ENCODE measurements around the gene PARG.
"Not testable (repeated sequence)": the region's sequence is repeated elsewhere in the genome, so short reads cannot be mapped to it uniquely, and the experiment has no call there.

GRCh38 chr10:49970331-49970857, 28.6 kb upstream of the PARG start:
- TF ChIP-seq CTCF (optimal IDR thresholded peaks at IDR 0.05 in 1 of 3, IDR thresholded peaks at IDR 0.05 in 1 of 3, conservative IDR thresholded peaks at IDR 0.05 in 1 of 3; ENCODE audit: extremely low read depth in 1 of 3, insufficient read depth in 2 of 3, low read length in 3 of 3); EZH2 (IDR thresholded peaks at IDR 0.05; ENCODE audit: low read length): not testable (repeated sequence)
